Urothelium cell line (cell line): ENCODE data around the gene GNG2.
A peak's percentile ranks its signal among the peaks of the same experiment; 100 is the strongest.

Experiments
- DNase-seq: peaks from one replicate; pipeline ENCODE4 v3.0.0; 2011; ENCODE audit warnings: low spot score, mixed read lengths
- FAIRE-seq: peaks from 2 replicates; lab custom pipeline; 2011; peaks lifted over from hg19 to GRCh38; lab: Jason Lieb, UNC

GNG2 gene

GRCh38 chr14:51852541-51852940 is 7.9 kb upstream of the GNG2 start:
- DNase-seq, result no peak
- no peak for FAIRE-seq

GRCh38 chr14:51855234-51855633 is 5.2 kb upstream of the GNG2 start:
- FAIRE-seq (no peak), DNase-seq (no peak)

GRCh38 chr14:51856792-51857296 is 3.6 kb upstream of the GNG2 start:
- DNase-seq, result no peak
- no peak for FAIRE-seq

GRCh38 chr14:51859131-51859530 is 1.3 kb upstream of the GNG2 start:
- DNase-seq (no peak), FAIRE-seq (no peak)

GRCh38 chr14:51860825-51861499 is 550 bp downstream of the GNG2 start:
- DNase-seq (peak; percentile 45), FAIRE-seq (peak; percentile 37)

- peak; percentile 44 for FAIRE-seq
Observed at GRCh38 chr14:51862176-51862796, 1.9 kb downstream of the GNG2 start.

GRCh38 chr14:51862860-51863259 is 2.4 kb downstream of the GNG2 start:
- DNase-seq (no peak), FAIRE-seq (no peak)

More at GRCh38 chr14:51862176-51862796, 1.9 kb downstream of the GNG2 start:
- no peak for DNase-seq

GRCh38 chr14:51865953-51866747 is 5.7 kb downstream of the GNG2 start:
- DNase-seq (no peak), FAIRE-seq (peak; percentile 53)

GRCh38 chr14:51867741-51868140 is 7.3 kb downstream of the GNG2 start:
- DNase-seq, result no peak
- no peak for FAIRE-seq

- no peak for DNase-seq
- FAIRE-seq, result peak; percentile 23
Observed at GRCh38 chr14:51868405-51868804, 8.0 kb downstream of the GNG2 start.

GRCh38 chr14:51869411-51870100 is 9.1 kb downstream of the GNG2 start:
- FAIRE-seq, result no peak
- DNase-seq, result no peak

GRCh38 chr14:51870606-51871005 is 10.2 kb downstream of the GNG2 start:
- no peak for FAIRE-seq
- DNase-seq, result no peak

- FAIRE-seq (no peak), DNase-seq (no peak)
Observed at GRCh38 chr14:51871846-51872245, 11.4 kb downstream of the GNG2 start.

GRCh38 chr14:51872396-51872795 is 12.0 kb downstream of the GNG2 start:
- FAIRE-seq (no peak), DNase-seq (no peak)

GRCh38 chr14:51873221-51873893 is 12.9 kb downstream of the GNG2 start:
- DNase-seq, result peak; percentile 68
- FAIRE-seq, result peak; percentile 37

- no peak for FAIRE-seq
- no peak for DNase-seq
Observed at GRCh38 chr14:51877810-51878209, 17.4 kb downstream of the GNG2 start.

GRCh38 chr14:51879170-51879569 is 18.8 kb downstream of the GNG2 start:
- DNase-seq, result no peak
- FAIRE-seq, result no peak

- DNase-seq (no peak), FAIRE-seq (no peak)
Observed at GRCh38 chr14:51880835-51881580, 20.6 kb downstream of the GNG2 start.

GRCh38 chr14:51881636-51882035 is 21.2 kb downstream of the GNG2 start:
- no peak for DNase-seq
- no peak for FAIRE-seq

GRCh38 chr14:51883232-51883631 is 22.8 kb downstream of the GNG2 start:
- DNase-seq, result no peak

More at GRCh38 chr14:51883232-51883631, 22.8 kb downstream of the GNG2 start:
- FAIRE-seq, result no peak
